ENCODE measurements around the gene COX6A1.
"Not testable (repeated sequence)": the region's sequence is repeated elsewhere in the genome, so short reads cannot be mapped to it uniquely, and the experiment has no call there.

Gene COX6A1

DNA sequence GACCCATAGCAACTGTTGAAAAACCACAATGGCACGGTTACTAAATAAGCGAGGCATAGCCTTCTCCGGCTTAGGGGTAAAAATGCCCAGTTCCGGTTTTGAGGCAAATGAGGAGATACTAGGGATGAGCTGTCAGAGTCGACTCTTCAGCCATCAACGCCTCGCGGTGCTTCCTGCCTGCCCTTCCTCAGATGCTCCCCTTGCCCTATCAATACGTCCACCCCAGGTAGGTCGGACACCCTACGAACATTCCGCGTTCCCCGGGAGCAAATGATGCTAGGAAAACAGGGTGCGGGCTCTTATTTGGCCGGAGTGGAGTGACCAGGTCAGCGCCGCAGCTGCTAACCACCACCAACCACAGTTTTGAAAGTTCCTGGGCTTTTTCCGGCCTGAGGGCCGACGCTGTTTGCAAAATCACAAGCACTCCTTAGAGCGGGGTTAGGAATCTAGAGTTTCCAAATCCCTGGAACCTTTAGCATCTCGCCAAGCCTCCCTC is 30.5 kb downstream of the COX6A1 start:
- ATAC-seq = no peak

DNA sequence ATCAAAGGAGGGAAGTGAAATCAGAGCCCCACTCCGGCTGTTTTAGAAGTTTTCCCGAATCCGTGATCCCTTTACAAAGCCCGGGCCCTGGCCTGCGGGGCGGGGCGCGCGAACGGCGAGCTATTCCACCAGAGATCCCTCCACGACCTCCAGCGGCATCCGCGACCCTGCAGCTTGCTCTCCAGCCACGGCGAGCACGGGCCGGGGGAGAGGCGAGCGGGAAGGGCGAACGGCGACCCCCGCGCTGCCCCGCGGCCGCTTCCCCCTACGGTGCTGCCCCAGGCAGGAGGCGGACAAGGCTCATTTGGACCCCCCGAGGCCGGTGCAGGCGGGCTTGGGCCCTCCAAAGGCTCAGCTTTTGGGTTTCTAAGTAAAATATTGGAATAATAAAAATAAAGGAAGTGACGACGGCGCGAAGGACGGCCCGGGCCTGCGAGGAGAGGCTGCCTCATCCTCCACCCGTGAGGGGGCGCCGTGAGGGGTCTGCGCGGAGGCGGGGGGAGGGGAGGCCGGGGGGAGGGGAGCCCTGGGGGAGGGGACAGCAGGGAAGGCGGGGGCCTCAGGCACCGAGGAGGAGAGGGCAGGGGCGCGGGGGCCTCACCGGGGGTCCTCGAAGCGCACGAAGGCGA is 31.0 kb downstream of the COX6A1 start:
- peak; percentile 27 to 40 for ATAC-seq

- peak; percentile 95 to 96 for ATAC-seq
Measured at GRCh38 chr12:120469450-120470149, 31.7 kb downstream of the COX6A1 start, which contains the start of gene SRSF9. TSS of gene SRSF9 (minus strand) at chr12:120469748. CDS start at chr12:120469609, 139 bp downstream.

GRCh38 chr12:120470150-120470784 is 32.4 kb downstream of the COX6A1 start:
- ATAC-seq = peak; percentile 14 to 19

DNA sequence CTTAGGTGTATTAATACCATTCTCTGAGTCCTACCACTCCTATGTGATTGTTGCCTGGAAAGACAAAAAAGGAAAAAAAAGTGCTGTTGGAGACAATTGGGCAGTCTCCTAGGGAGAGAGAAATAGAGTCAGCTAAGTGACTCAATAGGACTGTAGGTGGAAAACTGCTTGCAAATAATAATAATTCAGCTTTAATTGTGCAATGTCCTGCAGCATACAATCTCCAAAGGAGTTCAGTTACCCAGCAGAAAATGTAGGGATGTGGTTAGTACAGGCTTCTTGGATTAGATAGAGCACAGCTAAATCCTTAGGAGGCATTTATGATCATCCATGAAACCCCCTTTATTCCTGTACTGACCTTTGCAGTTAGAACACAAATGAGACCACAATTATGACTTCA is 34.6 kb downstream of the COX6A1 start:
- no peak for ATAC-seq

GRCh38 chr12:120473807-120474615 is 36.1 kb downstream of the COX6A1 start:
- no peak for ATAC-seq

GRCh38 chr12:120474616-120474960 is 36.7 kb downstream of the COX6A1 start:
- no peak for ATAC-seq

- ATAC-seq = no peak
Measured at GRCh38 chr12:120475643-120476042, 37.7 kb downstream of the COX6A1 start.

DNA sequence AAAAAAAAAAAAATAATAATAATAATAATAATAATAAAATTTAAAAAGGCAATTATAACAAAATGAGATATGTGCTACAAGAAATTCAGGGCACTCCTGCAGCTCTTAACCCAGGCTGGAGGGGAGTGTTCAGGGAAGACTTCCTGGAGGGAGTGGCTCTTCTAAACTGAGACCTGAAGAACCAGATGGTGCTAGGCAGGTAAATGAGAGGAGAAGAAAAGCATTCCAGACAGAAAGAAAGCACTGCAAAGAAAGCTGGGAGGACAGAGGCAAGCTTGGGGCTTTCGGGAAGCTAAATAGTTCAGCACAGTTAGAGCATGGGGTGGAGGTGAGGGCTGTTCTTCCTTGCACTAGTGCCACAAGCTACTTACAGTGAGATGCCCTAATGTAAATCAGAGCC is 41.5 kb downstream of the COX6A1 start:
- ATAC-seq = no peak

GRCh38 chr12:120480211-120480610 is 42.3 kb downstream of the COX6A1 start:
- no peak for ATAC-seq

- no peak for ATAC-seq
Measured at GRCh38 chr12:120481022-120481767, 43.3 kb downstream of the COX6A1 start.

DNA sequence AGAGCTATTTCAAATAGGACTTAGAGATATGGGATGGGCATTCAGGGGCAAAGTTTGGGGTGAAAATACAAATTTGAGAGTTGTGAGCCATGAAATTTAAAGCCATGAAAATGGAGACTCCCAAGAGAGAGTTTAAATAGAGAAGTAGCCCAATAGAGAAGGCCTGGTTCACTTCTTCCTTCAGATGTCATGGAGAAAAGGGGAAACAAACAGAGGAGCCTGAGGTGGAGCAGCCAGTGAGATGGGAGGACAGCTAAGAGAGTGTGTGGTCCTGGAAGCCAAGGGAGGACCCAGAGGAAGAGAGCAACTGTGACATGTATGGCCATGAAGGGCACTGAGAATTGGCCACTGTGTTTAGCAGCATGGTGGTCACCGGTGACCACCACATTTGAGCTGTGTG is 45.7 kb downstream of the COX6A1 start:
- no peak for ATAC-seq

GRCh38 chr12:120485961-120486881 is 48.3 kb downstream of the COX6A1 start:
- ATAC-seq = no peak

DNA sequence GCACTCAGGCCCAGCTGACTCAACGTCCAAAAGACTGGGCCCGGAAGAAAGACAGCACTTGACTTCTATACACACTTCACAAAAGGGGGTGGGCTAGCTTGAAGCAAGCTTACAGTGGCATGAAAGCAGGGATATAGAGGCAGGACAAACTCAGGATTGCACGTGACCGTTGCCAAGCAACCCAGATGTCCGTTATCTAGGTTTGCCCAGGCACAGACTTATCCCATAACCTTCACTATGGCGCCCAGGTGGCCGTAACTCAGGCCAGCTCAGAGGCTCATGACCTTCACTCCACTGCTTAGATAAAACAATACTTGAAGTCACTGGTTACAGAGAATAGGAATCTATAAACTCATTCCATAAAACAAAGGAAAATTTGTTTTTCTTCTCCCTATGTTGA is 49.6 kb downstream of the COX6A1 start:
- ATAC-seq = not testable (repeated sequence)

DNA sequence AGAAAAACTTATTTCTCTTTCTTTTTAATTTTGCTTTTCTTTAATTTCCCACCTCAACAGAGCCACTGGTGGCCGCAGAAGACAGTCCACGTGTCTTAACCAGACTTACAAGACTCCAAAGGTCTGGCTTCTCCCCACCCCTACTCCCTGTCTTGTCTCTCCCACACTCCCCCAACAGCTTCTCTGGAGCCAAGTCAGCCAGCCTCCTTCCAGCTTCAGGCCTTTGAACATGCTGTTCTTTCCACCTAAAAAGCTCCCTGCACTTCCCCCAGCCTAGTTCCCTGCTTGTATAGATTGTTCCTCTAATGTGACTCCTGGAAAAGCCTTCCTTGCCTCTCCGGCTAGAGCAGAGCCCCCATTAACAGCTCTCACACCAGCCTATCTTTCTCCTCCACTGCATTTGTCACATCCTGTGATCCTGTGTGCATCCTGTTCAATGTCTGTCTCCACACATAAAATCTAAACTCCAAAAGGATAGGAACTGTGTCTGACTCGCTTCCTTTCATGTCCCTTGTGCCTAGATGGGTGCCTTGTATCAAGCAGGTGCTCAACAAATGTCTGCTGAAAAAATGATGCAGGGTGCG is 50.2 kb downstream of the COX6A1 start:
- ATAC-seq = no peak

DNA sequence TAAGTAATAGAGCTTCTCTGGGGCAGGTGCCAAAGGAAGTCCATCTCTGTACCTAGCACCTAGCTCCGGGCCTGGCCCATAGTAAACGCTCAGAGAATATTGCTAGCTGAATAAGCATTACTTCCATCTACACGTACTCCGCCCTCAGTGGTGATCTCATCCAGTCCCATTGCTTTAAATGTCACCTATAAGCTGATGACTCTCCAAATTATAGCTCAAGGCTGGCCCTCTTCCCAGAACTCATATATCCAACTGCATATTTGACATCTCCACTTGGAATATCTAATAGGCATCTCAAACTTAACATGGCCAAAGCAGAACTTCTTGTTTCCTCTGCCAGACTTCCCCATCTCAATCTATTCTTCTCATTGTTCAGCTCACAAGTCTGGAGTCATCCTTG is 51.1 kb downstream of the COX6A1 start:
- no peak for ATAC-seq

- ATAC-seq = no peak
Measured at GRCh38 chr12:120490325-120490724, 52.4 kb downstream of the COX6A1 start.
